ENCODE results near the gene BCAS3.

BCAS3 gene

DNA sequence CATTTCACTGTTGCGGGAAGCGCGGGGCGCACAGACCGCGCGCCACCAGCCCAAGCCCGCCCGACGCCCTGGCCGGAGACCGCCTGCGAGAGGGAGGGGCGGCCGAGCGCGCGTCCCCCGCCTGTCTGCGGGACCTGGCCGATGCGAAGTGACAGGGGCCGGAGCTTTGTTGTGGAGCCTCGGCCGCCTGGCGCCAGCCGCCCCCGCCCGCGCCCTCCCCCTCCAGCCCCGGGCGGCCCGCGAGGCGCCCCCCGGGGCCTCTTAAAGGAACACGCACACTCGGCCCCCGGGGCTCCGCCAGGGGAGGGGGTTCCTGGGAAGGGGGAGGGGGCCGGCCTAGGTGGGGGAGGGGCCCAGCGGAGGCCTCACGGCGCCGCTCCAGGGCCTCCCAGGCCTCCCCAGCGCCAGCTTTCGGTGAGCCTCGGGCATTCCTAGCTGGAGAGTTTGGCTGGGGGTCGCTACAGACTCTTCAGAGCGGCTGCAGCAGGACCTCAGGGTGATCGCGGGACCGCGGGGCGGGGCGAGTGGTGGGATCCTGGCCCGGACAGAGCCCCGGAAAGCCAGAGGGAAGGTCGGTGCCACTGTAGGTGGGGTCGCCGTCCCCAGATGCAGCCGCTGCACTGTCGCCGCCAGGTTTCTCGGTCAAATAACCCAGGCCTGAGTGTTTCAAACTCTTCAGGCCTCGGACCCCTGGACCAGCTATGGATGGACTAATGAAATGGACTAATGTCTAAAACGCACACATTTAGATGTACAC is 719.6 kb downstream of the BCAS3 start:
- DNase-seq (ENCODE audit: low read depth in 2 of 2): no peak

DNA sequence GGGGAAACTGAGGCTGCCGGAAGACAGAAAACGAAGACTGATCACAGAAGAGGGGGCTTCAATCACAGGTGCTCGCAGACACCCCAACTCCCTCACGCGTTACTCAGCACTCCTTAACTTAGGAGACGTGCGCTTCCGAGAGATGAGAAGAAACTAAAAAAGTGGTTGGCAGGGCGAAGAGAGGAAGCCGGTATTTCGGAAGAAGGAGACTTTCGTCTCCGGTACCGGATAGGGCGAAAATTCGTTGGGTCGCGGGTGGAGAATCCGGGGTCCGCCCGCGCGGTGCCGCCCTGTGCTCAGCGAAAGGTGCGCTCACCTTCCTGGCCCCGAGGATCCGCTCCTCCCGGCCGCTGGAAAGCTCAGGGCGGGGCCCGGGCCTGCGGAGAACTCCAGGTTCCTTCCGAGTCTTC is 721.1 kb downstream of the BCAS3 start:
- no peak for DNase-seq (ENCODE audit: low read depth in 2 of 2)

DNA sequence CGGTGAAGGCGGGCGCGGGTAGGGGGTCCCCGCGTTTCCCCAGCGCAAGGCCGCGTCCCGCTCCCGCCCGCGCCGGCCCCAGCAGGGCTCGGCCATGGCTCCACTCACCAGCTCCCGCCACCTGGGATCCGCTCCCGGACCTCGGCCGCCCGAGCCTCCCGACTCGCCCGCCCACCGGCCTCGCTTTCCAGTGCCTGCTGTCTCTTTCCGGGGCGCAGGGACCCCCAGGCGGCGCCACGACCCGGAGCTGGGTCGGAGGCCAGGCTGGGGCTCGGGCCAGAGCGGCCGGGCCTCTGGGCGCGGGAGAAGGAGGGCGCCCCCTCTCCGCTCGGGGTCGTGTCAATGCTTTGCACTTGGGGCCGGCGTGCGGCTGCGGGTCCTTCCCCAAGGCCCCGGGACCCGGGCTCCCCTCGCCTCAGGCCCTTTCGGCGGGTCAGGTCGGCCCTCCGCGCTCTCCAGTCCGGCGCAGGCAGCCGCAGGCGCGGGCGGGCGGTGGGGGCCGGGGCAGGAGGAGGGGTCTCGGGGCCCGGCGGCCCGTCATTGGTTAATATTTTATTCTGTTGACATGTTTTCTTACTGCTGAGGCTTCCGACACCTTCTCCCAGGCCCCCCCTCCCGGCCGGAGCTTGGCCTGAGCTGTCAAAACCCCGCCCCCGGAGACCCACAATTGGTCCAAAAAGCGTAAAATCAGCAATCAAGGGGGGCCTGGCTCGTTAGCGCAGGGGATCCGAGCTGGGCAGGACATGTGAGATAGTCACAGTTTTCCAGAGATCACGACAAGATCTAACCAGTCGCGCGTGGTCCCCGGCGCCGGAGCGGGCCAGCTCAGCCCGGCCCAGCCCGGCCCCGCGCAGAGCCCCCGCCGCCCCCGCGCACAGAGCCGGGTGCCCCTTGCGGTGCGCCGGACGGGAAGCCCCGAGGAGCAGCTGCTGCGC is 721.7 kb downstream of the BCAS3 start, which contains the start of gene TBX2:
Gene TBX2, plus strand, starts transcription at position 713 of the 935 bp plus-strand sequence. CDS start 334 bp downstream, outside the sequence.
- peak in 1 of 2 experiments; percentile 46 for DNase-seq (ENCODE audit: low read depth in 2 of 2)

DNA sequence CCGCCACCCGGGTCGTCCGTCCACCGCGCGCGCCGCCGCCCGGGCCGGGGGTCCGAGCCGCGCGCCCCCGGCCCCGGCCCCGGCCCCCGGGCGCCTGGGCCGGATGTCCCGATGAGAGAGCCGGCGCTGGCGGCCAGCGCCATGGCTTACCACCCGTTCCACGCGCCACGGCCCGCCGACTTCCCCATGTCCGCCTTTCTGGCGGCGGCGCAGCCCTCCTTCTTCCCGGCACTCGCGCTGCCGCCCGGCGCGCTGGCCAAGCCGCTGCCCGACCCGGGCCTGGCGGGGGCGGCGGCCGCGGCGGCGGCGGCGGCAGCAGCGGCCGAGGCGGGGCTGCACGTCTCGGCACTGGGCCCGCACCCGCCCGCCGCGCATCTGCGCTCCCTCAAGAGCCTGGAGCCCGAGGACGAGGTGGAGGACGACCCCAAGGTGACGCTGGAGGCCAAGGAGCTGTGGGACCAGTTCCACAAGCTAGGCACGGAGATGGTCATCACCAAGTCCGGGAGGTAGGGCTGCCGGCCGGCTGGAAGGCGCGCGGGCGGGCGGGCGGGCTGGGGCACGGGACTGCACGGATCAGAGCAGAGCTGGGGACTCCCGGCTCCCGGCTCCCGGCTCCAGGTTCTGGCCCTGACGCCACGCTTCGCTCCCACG is 722.5 kb downstream of the BCAS3 start:
- DNase-seq (ENCODE audit: low read depth in 2 of 2): no peak

DNA sequence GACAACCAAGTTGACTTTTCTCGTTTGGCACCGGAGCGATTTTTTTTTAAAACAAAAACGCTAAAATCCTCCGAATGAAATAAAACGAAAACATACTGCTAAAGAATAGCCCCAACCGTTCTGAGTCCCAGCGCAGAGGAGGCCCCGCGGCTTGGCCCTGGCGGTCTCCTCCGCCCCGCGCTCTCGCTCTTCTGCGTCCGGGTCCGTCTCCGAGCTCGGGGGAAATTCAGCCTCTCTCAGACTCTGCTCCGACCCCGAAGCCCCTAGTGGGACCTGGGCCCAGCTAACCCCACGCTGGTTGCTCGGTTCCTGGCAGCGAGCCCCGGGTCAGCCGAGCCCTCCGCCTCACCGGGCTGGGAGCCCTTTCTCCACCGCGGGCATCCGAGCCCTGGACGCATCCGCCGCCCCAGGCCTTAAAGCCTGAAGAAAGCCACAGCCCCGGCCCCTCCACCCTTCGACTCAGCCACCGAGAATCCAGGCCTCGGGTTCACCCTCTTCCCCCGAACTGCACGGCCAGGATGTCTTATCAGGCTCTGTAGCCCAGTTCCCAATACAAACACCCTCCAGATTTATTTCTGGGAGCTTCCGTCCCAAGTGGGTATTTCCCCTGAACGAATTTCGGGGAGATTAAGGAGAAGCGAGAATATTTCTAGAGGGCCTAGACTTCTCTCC is 723.2 kb downstream of the BCAS3 start:
- DNase-seq (ENCODE audit: low read depth in 2 of 2): no peak

DNA sequence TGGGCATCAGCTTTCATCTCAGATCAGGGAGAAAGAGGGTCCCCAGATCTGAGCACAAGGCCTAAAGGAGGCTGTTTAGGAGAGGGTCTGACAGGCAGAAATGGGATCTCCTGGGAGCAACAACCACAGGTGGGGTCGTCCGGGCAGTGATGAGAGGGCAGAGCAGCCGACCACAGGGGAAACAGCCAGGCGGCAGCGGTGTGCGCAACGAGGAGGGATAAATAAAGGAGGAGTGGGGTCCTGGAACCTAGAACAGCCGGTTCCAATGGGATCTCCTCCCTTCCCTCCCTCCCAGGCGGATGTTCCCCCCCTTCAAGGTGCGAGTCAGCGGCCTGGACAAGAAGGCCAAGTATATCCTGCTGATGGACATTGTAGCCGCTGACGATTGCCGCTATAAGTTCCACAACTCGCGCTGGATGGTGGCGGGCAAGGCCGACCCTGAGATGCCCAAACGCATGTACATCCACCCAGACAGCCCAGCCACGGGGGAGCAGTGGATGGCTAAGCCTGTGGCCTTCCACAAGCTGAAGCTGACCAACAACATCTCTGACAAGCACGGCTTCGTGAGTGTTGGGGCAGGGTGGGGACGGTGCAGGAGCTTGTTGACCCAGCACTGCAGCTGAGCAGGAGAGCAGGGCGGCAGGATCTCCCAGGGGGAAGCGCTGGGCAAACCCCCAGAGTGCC is 723.9 kb downstream of the BCAS3 start:
- DNase-seq (ENCODE audit: low read depth in 2 of 2): no peak

DNA sequence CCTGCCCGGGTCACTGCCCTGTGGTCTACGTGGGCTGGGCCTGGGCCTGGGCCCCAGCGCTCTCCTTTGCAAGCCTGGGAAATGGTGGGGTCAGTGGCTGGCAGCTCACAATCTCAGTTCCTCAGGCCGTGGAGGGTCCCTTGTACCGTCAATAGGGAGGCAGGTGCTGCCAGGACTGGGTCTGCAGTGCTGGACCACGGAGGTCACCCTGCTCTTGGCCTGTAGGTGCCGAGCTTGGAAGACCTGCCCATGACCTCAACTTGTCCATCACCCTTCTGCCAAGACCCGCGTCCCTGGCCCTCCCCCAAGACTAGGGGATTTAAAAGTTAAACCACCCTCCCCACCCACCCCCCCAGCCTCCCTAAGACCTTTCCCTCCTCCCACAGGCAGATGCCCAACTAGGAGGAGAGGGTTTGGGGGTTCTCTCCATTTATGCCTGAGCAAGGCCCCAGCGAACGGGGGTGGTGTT is 724.5 kb downstream of the BCAS3 start:
- no peak for DNase-seq (ENCODE audit: low read depth in 2 of 2)

DNA sequence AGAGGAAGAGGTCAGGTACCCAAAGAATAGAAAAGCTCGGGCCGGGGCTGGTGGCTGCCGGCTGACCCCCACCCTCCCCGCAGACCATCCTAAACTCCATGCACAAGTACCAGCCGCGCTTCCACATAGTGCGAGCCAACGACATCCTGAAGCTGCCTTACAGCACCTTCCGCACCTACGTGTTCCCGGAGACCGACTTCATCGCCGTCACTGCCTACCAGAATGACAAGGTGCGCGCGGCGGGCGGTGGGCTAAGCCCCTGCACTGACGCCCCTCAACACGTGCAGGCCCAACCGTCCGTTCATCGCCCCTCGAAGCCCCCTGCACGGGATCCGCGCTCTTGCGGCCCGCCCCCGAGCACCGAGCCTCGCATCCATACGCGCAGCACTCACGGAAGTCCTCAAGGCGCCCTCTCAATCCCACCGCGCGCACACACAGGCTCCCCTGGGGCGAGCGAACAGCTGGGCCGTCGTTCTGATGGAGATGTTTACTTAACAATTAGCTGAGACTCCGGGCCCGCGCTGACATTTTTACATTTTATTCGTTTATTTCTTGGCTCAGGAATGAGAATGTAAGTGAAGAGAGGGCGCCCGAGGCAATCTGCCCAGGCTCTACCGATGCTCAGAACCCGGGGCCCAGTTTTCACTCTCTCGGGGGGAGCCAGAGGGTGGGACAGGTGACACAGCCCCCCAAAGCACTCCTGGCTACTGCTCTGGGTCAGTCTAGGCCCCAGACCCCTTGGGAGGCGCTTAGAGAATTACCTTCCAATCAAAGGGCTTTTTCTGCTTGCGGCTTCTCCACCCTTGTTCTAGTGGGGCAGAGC is 725.5 kb downstream of the BCAS3 start:
- no peak for DNase-seq (ENCODE audit: low read depth in 2 of 2)

DNA sequence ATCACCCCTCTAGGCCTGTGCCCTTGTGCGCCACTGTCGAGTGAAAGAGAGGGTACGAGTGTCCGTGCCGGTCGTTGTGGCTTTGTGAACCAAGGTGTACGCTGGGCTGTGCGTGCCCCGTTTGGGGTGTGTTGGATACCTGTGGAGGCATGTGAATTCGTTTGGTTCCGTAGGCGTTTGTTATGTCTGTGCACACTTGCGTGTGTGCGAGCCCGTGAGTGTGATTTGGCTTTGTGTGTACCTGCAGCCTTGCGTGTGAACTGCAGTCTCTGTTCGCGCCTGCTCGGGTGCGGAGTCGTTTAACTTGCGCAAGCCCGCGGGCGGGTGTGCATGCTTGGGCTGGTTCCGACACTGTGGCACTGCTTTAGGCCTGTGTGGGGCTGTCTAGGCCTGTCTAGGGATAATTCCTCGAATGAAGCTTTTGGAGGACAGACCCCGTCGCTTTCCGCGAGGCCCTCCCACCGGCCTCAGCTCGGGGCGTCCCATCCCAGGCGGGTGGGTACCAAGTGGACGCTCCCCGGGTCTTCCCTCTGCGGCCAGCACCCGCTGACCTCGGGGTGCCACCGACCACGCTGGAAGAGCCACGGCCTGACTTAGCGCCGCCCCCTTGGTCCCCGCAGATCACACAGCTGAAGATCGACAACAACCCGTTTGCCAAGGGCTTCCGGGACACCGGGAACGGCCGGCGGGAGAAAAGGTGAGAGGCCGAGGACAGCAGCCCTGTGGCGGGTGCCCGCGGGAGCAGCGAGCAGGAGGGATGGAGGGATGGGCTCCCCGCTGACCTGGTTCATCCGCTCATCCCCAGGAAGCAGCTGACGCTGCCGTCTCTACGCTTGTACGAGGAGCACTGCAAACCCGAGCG is 726.4 kb downstream of the BCAS3 start:
- no peak for DNase-seq (ENCODE audit: low read depth in 2 of 2)

DNA sequence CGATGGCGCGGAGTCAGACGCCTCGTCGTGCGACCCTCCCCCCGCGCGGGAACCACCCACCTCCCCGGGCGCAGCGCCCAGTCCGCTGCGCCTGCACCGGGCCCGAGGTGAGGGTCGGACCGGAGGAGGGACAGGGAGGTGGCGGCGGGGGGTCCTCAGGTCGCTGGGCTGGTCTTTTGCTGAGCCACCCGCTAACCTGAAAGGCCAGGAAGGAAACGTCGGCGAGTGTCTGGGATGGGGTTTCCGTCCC is 726.9 kb downstream of the BCAS3 start:
- no peak for DNase-seq (ENCODE audit: low read depth in 2 of 2)

DNA sequence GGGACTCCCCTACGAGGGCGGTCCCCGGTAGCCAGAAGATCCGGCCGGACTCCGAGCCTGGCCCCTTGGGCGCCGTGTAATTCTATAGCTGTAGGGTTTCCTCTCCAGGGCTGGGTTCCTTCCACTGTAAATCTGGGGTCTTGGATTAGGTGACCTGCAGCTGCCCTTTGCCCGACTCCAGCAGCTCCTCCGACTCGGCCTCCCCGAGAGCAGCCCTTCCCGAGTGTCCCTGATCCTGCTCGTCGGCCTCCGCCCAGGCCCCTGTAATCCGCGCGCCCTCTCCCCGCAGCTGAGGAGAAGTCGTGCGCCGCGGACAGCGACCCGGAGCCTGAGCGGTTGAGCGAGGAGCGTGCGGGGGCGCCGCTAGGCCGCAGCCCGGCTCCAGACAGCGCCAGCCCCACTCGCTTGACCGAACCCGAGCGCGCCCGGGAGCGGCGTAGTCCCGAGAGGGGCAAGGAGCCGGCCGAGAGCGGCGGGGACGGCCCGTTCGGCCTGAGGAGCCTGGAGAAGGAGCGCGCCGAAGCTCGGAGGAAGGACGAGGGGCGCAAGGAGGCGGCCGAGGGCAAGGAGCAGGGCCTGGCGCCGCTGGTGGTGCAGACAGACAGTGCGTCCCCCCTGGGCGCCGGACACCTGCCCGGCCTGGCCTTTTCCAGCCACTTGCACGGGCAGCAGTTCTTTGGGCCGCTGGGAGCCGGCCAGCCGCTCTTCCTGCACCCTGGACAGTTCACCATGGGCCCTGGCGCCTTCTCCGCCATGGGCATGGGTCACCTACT is 727.4 kb downstream of the BCAS3 start:
- DNase-seq (ENCODE audit: low read depth in 2 of 2): no peak

DNA sequence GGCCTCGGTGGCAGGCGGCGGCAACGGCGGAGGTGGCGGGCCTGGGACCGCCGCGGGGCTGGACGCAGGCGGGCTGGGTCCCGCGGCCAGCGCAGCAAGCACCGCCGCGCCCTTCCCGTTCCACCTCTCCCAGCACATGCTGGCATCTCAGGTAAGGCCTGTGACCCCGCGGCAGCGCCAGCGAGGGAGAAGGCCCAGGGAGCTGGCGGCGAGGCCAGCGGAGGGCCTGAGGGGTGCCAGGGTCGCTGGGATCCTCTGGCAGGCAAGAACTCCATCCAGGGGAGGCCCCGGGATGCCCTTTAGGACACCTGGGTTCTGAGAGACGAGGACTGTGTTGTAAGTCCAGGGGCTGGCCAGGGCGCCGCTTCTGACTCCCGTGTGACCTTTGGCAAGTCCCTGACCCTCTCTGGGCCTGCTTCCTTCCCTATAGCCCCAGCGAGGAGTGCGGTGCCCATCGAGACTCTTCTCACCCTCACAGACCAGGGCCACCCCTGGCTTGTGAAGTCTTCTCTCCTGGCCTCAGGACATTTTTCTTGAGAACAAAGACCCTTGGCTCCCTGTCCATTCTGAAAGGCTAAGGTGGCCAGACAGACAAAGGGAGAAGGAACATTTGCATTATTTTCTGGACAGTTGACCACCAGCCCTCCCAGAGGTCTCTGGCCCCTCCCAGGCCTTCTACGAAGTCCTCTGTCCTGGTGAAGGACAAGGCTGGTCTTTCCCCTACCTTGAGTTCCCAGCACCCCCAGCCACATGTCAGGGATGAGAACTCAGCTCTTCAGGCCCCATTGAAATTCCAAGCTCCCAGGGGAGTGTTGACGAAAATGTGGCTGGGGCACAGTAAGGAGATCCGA is 728.3 kb downstream of the BCAS3 start:
- no peak for DNase-seq (ENCODE audit: low read depth in 2 of 2)

DNA sequence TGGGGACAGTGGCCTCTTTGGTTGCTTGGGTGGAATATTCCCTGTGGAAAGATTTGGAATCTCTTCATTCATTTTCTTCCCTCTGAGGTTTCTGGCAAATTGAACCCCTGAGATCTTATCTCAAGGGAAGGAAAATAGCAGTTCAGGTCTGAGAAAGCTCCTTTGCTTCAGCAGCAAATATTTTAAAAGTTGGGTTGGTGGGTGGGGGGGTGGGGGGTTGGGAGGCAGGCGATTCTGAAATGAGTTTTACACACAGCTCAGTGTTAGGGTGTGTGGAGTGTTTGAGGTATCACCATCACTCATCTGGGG is 728.8 kb downstream of the BCAS3 start:
- DNase-seq (ENCODE audit: low read depth in 2 of 2): no peak

DNA sequence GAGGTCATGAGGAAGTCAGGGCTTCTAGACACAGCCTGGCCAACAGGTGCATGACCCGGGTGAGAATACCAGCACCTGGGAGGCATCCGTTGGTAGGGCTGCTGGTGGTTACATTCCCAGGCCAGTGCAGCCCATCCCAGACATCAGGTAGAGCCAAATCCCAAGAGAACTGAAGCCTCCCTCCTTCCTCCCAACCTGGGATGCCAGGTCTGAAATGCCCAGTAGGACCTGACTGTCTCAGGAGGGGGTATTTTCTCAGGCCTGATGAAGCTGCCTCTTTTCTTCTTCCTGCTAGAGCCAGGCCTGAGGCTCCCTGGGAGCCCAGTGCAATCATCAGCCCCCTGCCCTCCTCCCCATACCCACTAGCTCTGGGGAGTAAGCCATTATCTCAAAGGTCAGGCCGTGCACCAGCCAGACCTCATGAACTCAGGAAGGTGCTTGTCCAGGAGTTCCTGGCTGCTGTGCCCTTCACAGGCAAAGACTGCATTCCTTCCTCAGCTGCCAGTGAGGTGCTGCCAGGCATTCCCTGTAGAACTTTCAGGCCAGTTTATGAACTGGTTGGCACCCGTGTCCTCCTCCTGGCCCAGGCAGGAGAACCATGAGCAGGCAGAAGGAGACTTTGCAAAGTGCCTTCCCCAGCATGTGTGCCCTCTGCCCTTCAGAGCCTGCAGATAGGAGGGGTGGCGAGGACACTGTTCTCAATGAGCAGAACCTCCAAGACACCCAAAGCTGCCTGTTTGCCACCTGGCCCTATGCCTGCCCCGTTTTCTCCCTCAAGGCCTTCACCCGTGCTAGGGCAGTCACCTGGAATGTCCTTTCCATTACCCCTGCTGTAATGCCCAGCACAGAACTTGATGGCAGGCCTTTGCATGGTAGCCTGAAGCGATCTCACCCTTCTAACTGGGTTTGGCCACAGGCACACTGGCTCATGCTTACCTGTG is 729.6 kb downstream of the BCAS3 start:
- no peak for DNase-seq (ENCODE audit: low read depth in 2 of 2)

DNA sequence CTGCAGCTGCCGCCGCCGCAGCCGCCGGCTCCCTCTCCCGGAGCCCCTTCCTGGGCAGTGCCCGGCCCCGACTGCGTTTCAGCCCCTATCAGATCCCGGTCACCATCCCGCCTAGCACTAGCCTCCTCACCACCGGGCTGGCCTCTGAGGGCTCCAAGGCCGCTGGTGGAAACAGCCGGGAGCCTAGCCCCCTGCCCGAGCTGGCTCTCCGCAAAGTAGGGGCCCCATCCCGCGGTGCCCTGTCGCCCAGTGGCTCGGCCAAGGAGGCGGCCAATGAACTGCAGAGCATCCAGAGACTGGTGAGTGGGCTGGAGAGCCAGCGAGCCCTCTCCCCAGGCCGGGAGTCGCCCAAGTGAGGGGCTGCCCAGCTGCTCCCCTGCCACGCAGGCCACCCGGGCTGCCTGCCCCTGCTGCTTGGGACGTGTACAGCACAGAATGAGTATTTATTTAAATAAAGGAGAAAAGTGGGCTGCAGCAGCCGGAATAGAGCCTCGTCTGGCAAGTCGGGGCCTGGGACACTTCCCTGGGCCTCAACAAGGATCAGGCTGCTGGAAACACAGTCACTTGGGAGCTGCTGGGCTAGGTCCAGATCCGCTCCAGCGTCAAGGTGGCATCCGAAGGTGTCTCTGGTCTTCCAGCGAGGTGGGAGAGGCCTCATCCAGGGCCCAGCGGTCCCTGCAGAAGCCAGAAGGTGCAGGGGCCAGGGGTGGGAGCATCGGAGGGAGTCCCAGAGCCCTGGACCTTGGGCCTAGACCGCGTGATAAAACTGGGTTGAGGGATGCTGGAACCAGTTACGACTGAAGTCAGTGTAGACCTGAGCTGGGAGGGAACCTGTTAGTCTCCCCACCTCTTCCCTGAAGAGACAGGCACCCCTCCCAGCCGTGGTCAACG is 730.7 kb downstream of the BCAS3 start:
- no peak for DNase-seq (ENCODE audit: low read depth in 2 of 2)
